Common myeloid progenitor, CD34-positive (primary cell): Measurements from ENCODE around the gene OSTF1.
A peak's percentile ranks its signal among the peaks of the same experiment; 100 is the strongest.

Source experiments
- CTCF ChIA-PET: fragments of 350-600 bp; sonication (Branson Sonifier 250); formaldehyde crosslinking; loops from one replicate; lab custom pipeline; 2021; ENCODE audit warnings: antibody characterized with exemption; lab: Charles Lee
- POLR2A ChIA-PET: fragments of 350-600 bp; sonication (Branson Sonifier 250); formaldehyde crosslinking; loops from one replicate; lab custom pipeline; 2021; ENCODE audit warnings: antibody characterized with exemption; lab: Charles Lee
- DNase-seq, 3 donors: peaks; one replicate each; pipeline versions ENCODE4 v3.0.0 to v3.0.0-alpha.2; 2013
- H3K27ac ChIP-seq, 2 experiments: 1 replicate in 1 of 2; 2 replicates in 1 of 2; pipeline ENCODE4 v1.7.0; 2013; ENCODE audit warnings: inconsistent platforms in 2 of 2, low read length in 2 of 2, mild to moderate bottlenecking in 2 of 2, low read depth in 1 of 2, moderate library complexity in 1 of 2; ENCODE audit not compliant: severe bottlenecking in 2 of 2, insufficient read depth in 1 of 2, poor library complexity in 1 of 2
- H3K27me3 ChIP-seq, 5 experiments: replicated peaks in 2 of 5; 1 replicate in 3 of 5; 2 replicates in 2 of 5; pipeline versions ENCODE4 v1.6.1 to v1.7.0; 2013; ENCODE audit warnings: low read length in 4 of 5, mild to moderate bottlenecking in 2 of 5, moderate library complexity in 2 of 5, inconsistent platforms in 1 of 5; ENCODE audit not compliant: insufficient read depth in 5 of 5, control insufficient read depth in 4 of 5
- H3K36me3 ChIP-seq, 4 experiments: 1 replicate in 2 of 4; 2 replicates in 2 of 4; pipeline versions ENCODE4 v1.6.1 to v1.7.0; 2013; ENCODE audit warnings: low read length in 3 of 4, control low read depth in 1 of 4, mild to moderate bottlenecking in 1 of 4; ENCODE audit not compliant: control insufficient read depth in 4 of 4, insufficient read depth in 4 of 4
- H3K4me1 ChIP-seq, 4 experiments: 1 replicate in 3 of 4; 2 replicates in 1 of 4; pipeline versions ENCODE4 v1.6.1 to v1.7.1; 2013; ENCODE audit warnings: low read length in 3 of 4, mild to moderate bottlenecking in 3 of 4, control low read depth in 1 of 4, inconsistent platforms in 1 of 4, moderate library complexity in 1 of 4; ENCODE audit not compliant: control insufficient read depth in 4 of 4, insufficient read depth in 4 of 4; ENCODE audit errors: control extremely low read depth in 1 of 4
- H3K4me3 ChIP-seq, 7 experiments: 1 replicate in 4 of 7; 2 replicates in 3 of 7; pipeline versions ENCODE4 v1.5.1 to v1.7.0; 2013; ENCODE audit warnings: mild to moderate bottlenecking in 7 of 7, low read length in 6 of 7, moderate library complexity in 6 of 7, inconsistent platforms in 2 of 7, low read depth in 2 of 7, control low read depth in 1 of 7; ENCODE audit not compliant: insufficient read depth in 4 of 7, control insufficient read depth in 1 of 7; ENCODE audit errors: extremely low read depth in 1 of 7
- H3K9me3 ChIP-seq, 5 experiments: 1 replicate in 4 of 5; 2 replicates in 1 of 5; pipeline versions ENCODE4 v1.6.1 to v1.7.1; 2013; ENCODE audit warnings: low read length in 4 of 5, mild to moderate bottlenecking in 2 of 5, inconsistent platforms in 1 of 5, low read depth in 1 of 5, moderate library complexity in 1 of 5; ENCODE audit not compliant: control insufficient read depth in 4 of 5, insufficient read depth in 2 of 5; ENCODE audit errors: control extremely low read depth in 1 of 5
- WGBS: methylation state at CpG from one replicate; pipeline ENCODE4 v1.1.5; 2013; ENCODE audit not compliant: insufficient coverage; 5-methylcytosine and 5-hydroxymethylcytosine counted together

Gene OSTF1

DNA sequence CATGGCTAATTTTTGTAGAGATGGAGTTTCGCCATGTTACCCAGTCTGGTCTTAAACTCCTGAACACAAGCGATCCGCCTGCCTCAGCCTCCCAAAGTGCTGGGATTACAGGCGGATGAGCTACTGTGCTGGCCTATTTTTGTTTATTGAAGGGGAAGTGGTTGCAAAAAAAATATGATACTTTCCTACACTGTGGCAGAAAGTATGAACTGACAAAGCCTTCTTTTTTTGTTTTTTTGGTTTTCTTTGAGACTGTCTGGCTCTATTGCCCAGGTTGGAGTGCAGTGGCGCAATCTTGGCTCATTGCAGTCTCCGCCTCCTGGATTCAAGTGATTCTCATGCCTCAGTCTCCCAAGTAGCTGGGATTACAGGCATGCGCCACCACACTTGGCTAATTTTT lies 50.9 kb downstream of the OSTF1 start:
- Histone ChIP-seq H3K4me1 (peaks cover 4 to 15% (median 8%) of the 10 kb centered on the region in 4 experiments), H3K36me3 (peaks cover 21 to 47% (median 35%) of the 10 kb centered on the region in 4 experiments), H3K27me3 (no peaks in the 10 kb centered on the region), H3K9me3 (peaks cover 0 to 8% (median 4%) of the 10 kb centered on the region in 5 experiments), H3K27ac (no peak overlapping the region), H3K4me3 (no peak overlapping the region)
- ChIA-PET POLR2A (no interaction called here), CTCF (no interaction called here)
- 100% methylated on average over 5 of the region's 7 CpGs for WGBS
- no peak for DNase-seq

DNA sequence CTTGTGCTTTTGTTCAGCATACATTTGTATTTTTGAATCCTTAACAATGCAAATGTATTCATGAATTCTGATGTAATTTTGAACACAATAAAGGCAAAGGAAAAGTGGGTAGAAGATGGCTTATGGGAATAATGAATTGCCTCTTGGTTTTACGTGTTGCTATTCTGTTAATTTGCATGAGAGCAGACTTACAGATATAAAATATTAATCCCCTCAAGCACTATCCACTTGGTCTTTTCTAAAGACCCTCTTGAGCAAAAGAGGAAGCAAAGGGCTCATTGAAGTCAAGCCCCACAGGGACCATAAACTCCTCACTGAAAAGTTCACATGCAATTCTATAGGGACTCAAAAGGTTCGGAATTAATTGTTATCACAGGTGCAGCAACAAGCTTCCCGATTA lies 51.9 kb downstream of the OSTF1 start:
- WGBS, result 100% methylated on average over 1 of the region's 3 CpGs
- Histone ChIP-seq H3K27me3 (no peaks in the 10 kb centered on the region), H3K36me3 (peaks cover 14 to 54% (median 36%) of the 10 kb centered on the region in 4 experiments), H3K9me3 (peaks cover 0 to 18% (median 7%) of the 10 kb centered on the region in 5 experiments), H3K4me1 (peaks cover 4 to 15% (median 8%) of the 10 kb centered on the region in 4 experiments), H3K27ac (no peak overlapping the region), H3K4me3 (no peak overlapping the region)
- DNase-seq, result no peak
- ChIA-PET POLR2A (no interaction called here), CTCF (no interaction called here)

GRCh38 chr9:75142202-75142601 lies 53.9 kb downstream of the OSTF1 start:
- no peak overlapping the region for H3K27ac ChIP-seq
- 6% methylated on average over 2 of the region's 2 CpGs for WGBS
- ChIA-PET POLR2A (no interaction called here), CTCF (interaction anchor here (1.2 kb wide), 1 partner anchor 8 kb away, joined by 4 read pairs; no protein-coding TSS in a partner anchor)
- H3K9me3 ChIP-seq, result peaks cover 0 to 16% (median 7%) of the 10 kb centered on the region in 5 experiments
- H3K4me3 ChIP-seq, result peak overlapping the region in 1 of 7 experiments; percentile 28
- H3K27me3 ChIP-seq, result no peaks in the 10 kb centered on the region
- peaks cover 6 to 24% (median 11%) of the 10 kb centered on the region in 4 experiments for H3K4me1 ChIP-seq
- peaks cover 8 to 45% (median 34%) of the 10 kb centered on the region in 4 experiments for H3K36me3 ChIP-seq
- DNase-seq, result peak in 2 of 3 donors; percentile 19 to 29

GRCh38 chr9:75146229-75146628 lies 57.9 kb downstream of the OSTF1 start:
- peaks cover 8 to 33% (median 25%) of the 10 kb centered on the region in 4 experiments for H3K36me3 ChIP-seq
- WGBS, result 100% methylated on average over 1 of the region's 3 CpGs
- H3K4me1 ChIP-seq, result peaks cover 33 to 64% (median 43%) of the 10 kb centered on the region in 4 experiments
- no peak for DNase-seq
- peaks cover 0 to 16% (median 7%) of the 10 kb centered on the region in 5 experiments for H3K9me3 ChIP-seq
- ChIA-PET CTCF (interaction anchor here (0.6 to 1.3 kb wide), 2 partner anchors 10 to 16 kb away, joined by 3 read pairs; no protein-coding TSS in a partner anchor), POLR2A (no interaction called here)
- H3K4me3 ChIP-seq, result no peak overlapping the region
- H3K27me3 ChIP-seq, result peaks cover 0 to 1% (median 0%) of the 10 kb centered on the region in 5 experiments
- H3K27ac ChIP-seq, result no peak overlapping the region

- WGBS, result 0% methylated on average over 4 of the region's 4 CpGs
- ChIA-PET POLR2A (interaction anchor here (1.0 kb wide), 1 partner anchor 60 kb away, joined by 3 read pairs; the partner anchor contains the start of genes NMRK1 and OSTF1), CTCF (interaction anchor here (1.3 to 1.4 kb wide), 2 partner anchors 19 to 21 kb away, joined by 4 to 5 read pairs; no protein-coding TSS in a partner anchor)
- peaks cover 0 to 7% (median 0%) of the 10 kb centered on the region in 5 experiments for H3K27me3 ChIP-seq
- peaks cover 26 to 52% (median 36%) of the 10 kb centered on the region in 4 experiments for H3K4me1 ChIP-seq
- peak overlapping the region in 3 of 7 experiments; percentile 33 to 37 (median 35) for H3K4me3 ChIP-seq
- peaks cover 0 to 16% (median 7%) of the 10 kb centered on the region in 5 experiments for H3K9me3 ChIP-seq
- DNase-seq, result peak; percentile 20 to 75 (median 55)
- peak overlapping the region in 1 of 2 experiments; percentile 51 for H3K27ac ChIP-seq
- peaks cover 6 to 35% (median 23%) of the 10 kb centered on the region in 4 experiments for H3K36me3 ChIP-seq
These were observed 59.3 kb downstream of the OSTF1 start for GRCh38 chr9:75147638-75148037.

- WGBS, result 82% methylated on average over 1 of the region's 1 CpG
- H3K4me1 ChIP-seq, result peaks cover 26 to 49% (median 36%) of the 10 kb centered on the region in 4 experiments
- no peak overlapping the region for H3K4me3 ChIP-seq
- peak overlapping the region in 1 of 2 experiments; percentile 32 for H3K27ac ChIP-seq
- H3K27me3 ChIP-seq, result peaks cover 0 to 7% (median 0%) of the 10 kb centered on the region in 5 experiments
- no peak for DNase-seq
- peaks cover 0 to 16% (median 7%) of the 10 kb centered on the region in 5 experiments for H3K9me3 ChIP-seq
- CTCF ChIA-PET, result interaction anchor here (0.8 to 1.4 kb wide), 4 partner anchors 14 to 59 kb away, joined by 3 to 5 read pairs (median 4); no protein-coding TSS in a partner anchor
- POLR2A ChIA-PET, result no interaction called here
- H3K36me3 ChIP-seq, result peaks cover 6 to 30% (median 19%) of the 10 kb centered on the region in 4 experiments
These were observed 60.2 kb downstream of the OSTF1 start for GRCh38 chr9:75148561-75148960.

- ChIA-PET POLR2A (no interaction called here), CTCF (interaction anchor here (1.1 kb wide), 1 partner anchor 8 kb away, joined by 4 read pairs; no protein-coding TSS in a partner anchor)
- Histone ChIP-seq H3K36me3 (peaks cover 2 to 17% (median 11%) of the 10 kb centered on the region in 4 experiments), H3K9me3 (peaks cover 0 to 5% (median 0%) of the 10 kb centered on the region in 5 experiments), H3K4me3 (peak overlapping the region in 5 of 7 experiments; percentile 11 to 38 (median 22)), H3K27me3 (peaks cover 0 to 11% (median 0%) of the 10 kb centered on the region in 5 experiments), H3K4me1 (peaks cover 26 to 49% (median 36%) of the 10 kb centered on the region in 4 experiments), H3K27ac (no peak overlapping the region)
- peak in 2 of 3 donors; percentile 61 to 70 for DNase-seq
- WGBS, result 16% methylated on average over 6 of the region's 6 CpGs
These were observed 61.5 kb downstream of the OSTF1 start for GRCh38 chr9:75149841-75150241.
